ENCODE results near the gene PIP5K1C.

DNA sequence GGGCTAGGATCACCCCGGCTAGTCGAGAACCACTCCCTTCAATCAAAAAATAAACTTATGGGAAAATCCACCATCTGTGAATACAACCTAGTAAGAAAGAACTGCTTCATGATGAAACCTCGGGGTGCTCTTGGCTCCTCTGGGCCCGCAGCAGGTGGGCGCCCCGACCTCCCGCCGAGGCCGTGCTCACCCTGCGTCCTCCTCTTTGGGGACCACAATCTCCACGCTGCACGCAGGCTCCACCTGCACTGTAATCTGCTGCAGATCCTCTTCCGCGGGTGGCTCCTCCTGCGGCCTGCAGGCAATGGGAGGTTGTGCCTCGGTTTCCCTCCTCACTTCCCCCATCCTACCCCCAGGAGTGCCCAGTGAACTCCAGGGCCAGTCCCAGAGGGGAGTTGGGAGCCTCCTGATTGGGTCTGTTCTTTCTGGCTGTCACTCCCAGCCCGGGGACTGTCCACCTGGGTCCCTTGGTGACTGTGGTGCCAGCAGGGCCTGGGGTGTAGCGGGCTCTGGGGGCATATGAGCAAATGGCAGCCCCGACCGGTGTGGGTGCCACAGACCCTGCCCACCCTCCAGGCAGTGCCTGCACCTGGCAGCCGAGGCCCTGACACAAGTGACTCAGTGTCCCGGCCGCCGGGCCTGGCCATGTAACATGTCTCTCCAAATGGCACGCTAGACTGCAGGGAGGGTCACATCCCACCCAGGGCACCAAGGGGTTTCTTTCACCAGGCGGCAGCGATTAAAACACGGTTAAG lies 58.6 kb downstream of the PIP5K1C start:
- TF ChIP-seq, protein P1, sequence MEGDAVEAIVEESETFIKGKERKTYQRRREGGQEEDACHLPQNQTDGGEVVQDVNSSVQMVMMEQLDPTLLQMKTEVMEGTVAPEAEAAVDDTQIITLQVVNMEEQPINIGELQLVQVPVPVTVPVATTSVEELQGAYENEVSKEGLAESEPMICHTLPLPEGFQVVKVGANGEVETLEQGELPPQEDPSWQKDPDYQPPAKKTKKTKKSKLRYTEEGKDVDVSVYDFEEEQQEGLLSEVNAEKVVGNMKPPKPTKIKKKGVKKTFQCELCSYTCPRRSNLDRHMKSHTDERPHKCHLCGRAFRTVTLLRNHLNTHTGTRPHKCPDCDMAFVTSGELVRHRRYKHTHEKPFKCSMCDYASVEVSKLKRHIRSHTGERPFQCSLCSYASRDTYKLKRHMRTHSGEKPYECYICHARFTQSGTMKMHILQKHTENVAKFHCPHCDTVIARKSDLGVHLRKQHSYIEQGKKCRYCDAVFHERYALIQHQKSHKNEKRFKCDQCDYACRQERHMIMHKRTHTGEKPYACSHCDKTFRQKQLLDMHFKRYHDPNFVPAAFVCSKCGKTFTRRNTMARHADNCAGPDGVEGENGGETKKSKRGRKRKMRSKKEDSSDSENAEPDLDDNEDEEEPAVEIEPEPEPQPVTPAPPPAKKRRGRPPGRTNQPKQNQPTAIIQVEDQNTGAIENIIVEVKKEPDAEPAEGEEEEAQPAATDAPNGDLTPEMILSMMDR (IDR thresholded peaks at IDR 0.05; ENCODE audit: insufficient read depth, low read depth, low read length): no peak
- TF ChIP-seq EZH2 (IDR thresholded peaks at IDR 0.05; ENCODE audit: insufficient read depth, low read length): no peak

All from astrocyte (in vitro differentiated cells and primary cell).